Hepatocyte (in vitro differentiated cells): Measurements from ENCODE around the gene TLR7. TPM values are rescaled to one million over a fixed set of nuclear protein-coding genes. Genes with fewer than 3 reads are reported as not detected.

Experiments
- DNase-seq: peaks from one replicate; pipeline ENCODE4 v3.0.0-alpha.2; 2016; ENCODE audit warnings: low spot score
- H2AFZ ChIP-seq: fragments of 200-600 bp; sonication (generic); 2 replicates; pipeline ENCODE4 v1.6.0; 2016; ENCODE audit warnings: antibody characterized with exemption, mild to moderate bottlenecking
- H3K27ac ChIP-seq: fragments of 200-600 bp; sonication (generic); 2 replicates; pipeline ENCODE4 v1.5.1; 2016; ENCODE audit warnings: mild to moderate bottlenecking
- H3K27me3 ChIP-seq: fragments of 200-600 bp; sonication (generic); 2 replicates; pipeline ENCODE4 v1.6.1; 2016
- H3K36me3 ChIP-seq: fragments of 200-600 bp; sonication (generic); replicated peaks from 2 replicates; pipeline ENCODE4 v1.5.1; 2016; ENCODE audit warnings: low read depth; ENCODE audit not compliant: insufficient read depth
- H3K4me1 ChIP-seq: fragments of 200-600 bp; sonication (generic); 2 replicates; pipeline ENCODE4 v1.5.1; 2016; ENCODE audit warnings: mild to moderate bottlenecking, moderate library complexity; ENCODE audit not compliant: insufficient read depth
- H3K4me2 ChIP-seq: fragments of 200-600 bp; sonication (generic); 2 replicates; pipeline ENCODE4 v1.6.0; 2016
- H3K4me3 ChIP-seq: fragments of 200-600 bp; sonication (generic); 2 replicates; pipeline ENCODE4 v1.5.1; 2016; ENCODE audit warnings: mild to moderate bottlenecking
- H3K79me2 ChIP-seq: fragments of 200-600 bp; sonication (generic); 2 replicates; pipeline ENCODE4 v1.6.0; 2017; ENCODE audit warnings: mild to moderate bottlenecking
- H3K9me2 ChIP-seq: fragments of 200-600 bp; sonication (generic); replicated peaks from 2 replicates; pipeline ENCODE4 v1.6.0; 2017; ENCODE audit warnings: mild to moderate bottlenecking; ENCODE audit not compliant: insufficient read depth
- H3K9me3 ChIP-seq: fragments of 200-600 bp; sonication (generic); 2 replicates; pipeline ENCODE4 v1.5.1; 2016; ENCODE audit warnings: low read depth, mild to moderate bottlenecking
- H4K20me1 ChIP-seq: fragments of 200-600 bp; sonication (generic); 2 replicates; pipeline ENCODE4 v1.6.0; 2016; ENCODE audit warnings: mild to moderate bottlenecking; ENCODE audit not compliant: insufficient read depth, poor library complexity, severe bottlenecking
- EZH2 ChIP-seq: fragments of 200-600 bp; sonication (generic); IDR thresholded peaks from 2 replicates; pipeline ENCODE4 v1.6.1; 2016; ENCODE audit warnings: antibody characterized with exemption, mild to moderate bottlenecking, borderline replicate concordance
- EZH2phosphoT487 ChIP-seq: fragments of 200-600 bp; sonication (generic); IDR thresholded peaks from one replicate; pipeline ENCODE4 v1.6.1; 2018; ENCODE audit warnings: antibody characterized with exemption, mild to moderate bottlenecking, low read depth, moderate library complexity; ENCODE audit not compliant: unreplicated experiment, severe bottlenecking
- WGBS: methylation state at CpG from one replicate; pipeline ENCODE4 v1.1.6; 2016; ENCODE audit warnings: low lambda C conversion rate; ENCODE audit errors: missing lambda C conversion rate; 5-methylcytosine and 5-hydroxymethylcytosine counted together
- polyA plus RNA-seq: library from polyadenylated mRNA; unstranded; fragments of >200 nt; fragmentation: Nextera tagmentation; extraction: Ambion mirVana; gene quantifications from 2 replicates; pipeline ENCODE4 v1.2.1, GENCODE V29; 2016
- total RNA-seq: library from RNA; depleted of rRNA; stranded (reverse); fragments of >200 nt; gene quantifications from 2 replicates; pipeline ENCODE4 v1.2.3, GENCODE V29; 2014
- TF ChIP-seq, protein P1 (sequence below): fragments of 200-600 bp; sonication (generic); IDR thresholded peaks from 2 replicates; pipeline ENCODE4 v1.5.1; 2016; ENCODE audit warnings: antibody characterized with exemption, mild to moderate bottlenecking; ENCODE audit not compliant: poor library complexity

Gene TLR7
- total and polyA plus RNA-seq, 2 experiments from 2014 or later, result 0.60 TPM; not detected in 1

DNA sequence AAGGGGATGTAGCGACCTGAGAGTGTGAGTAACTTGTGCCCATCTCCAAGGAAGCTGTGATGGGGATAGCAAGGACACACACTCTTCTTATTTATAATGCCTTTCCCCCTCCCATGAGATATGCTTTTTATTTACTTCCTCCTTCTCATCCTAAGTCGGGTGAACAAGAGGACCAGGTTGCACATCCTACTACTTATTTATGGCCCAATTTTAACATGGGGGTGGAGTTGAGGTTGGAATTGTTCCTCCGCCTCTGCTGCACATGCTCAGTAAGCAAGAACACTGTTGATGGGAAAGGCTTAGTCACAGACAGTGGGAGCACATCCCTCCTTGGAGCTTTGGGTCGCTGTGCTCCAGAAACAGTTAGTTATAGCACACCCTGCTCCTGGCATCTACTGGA is 24.3 kb downstream of the TLR7 start:
- Histone ChIP-seq H3K9me2 (no peaks in the 10 kb centered on the region), H3K4me3 (no peak overlapping the region), H3K27ac (no peak overlapping the region), H4K20me1 (no peaks in the 10 kb centered on the region), H3K4me2 (no peak overlapping the region), H3K79me2 (no peaks in the 10 kb centered on the region), H3K27me3 (no peaks in the 10 kb centered on the region), H3K4me1 (no peaks in the 10 kb centered on the region), H2AFZ (no peak overlapping the region), H3K36me3 (no peaks in the 10 kb centered on the region), H3K9me3 (no peaks in the 10 kb centered on the region)
- DNase-seq, result no peak
- TF ChIP-seq EZH2, result no peak
- TF ChIP-seq, protein P1, sequence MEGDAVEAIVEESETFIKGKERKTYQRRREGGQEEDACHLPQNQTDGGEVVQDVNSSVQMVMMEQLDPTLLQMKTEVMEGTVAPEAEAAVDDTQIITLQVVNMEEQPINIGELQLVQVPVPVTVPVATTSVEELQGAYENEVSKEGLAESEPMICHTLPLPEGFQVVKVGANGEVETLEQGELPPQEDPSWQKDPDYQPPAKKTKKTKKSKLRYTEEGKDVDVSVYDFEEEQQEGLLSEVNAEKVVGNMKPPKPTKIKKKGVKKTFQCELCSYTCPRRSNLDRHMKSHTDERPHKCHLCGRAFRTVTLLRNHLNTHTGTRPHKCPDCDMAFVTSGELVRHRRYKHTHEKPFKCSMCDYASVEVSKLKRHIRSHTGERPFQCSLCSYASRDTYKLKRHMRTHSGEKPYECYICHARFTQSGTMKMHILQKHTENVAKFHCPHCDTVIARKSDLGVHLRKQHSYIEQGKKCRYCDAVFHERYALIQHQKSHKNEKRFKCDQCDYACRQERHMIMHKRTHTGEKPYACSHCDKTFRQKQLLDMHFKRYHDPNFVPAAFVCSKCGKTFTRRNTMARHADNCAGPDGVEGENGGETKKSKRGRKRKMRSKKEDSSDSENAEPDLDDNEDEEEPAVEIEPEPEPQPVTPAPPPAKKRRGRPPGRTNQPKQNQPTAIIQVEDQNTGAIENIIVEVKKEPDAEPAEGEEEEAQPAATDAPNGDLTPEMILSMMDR, result no peak
- TF ChIP-seq EZH2phosphoT487, result no peak
- 79% methylated on average over 4 of the region's 4 CpGs for WGBS

DNA sequence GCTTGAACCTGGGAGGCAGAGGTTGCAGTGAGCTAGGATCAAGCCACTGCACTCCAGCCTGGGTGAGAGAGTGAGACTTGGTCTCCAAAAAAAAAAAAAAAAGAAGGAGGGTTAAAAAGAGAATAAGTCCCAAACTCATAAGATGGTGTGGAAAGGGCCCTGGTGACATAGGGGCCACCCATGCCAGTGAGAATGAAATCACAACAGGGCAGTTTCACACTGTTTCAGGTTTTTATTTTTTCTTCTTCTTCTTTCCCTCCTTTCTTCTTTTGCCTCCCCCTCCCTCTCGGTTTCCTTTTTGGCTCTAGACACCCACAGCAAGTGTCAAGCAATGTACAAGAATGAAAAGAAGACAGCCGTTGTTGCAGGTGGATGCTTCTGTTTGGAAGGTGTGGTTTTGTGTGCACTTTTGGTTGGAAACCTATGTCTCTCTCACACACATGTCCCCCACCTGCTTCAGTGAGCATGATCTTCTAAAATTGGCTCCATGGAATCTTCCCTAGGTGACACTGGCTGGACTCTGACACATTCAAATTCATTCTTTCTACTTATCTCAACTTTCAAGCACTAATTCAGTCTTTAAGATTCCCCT is 25.1 kb downstream of the TLR7 start:
- H2AFZ ChIP-seq, result no peak overlapping the region
- no peaks in the 10 kb centered on the region for H3K4me1 ChIP-seq
- H4K20me1 ChIP-seq, result no peaks in the 10 kb centered on the region
- H3K27ac ChIP-seq, result no peak overlapping the region
- H3K9me2 ChIP-seq, result no peaks in the 10 kb centered on the region
- H3K4me3 ChIP-seq, result no peak overlapping the region
- no peaks in the 10 kb centered on the region for H3K36me3 ChIP-seq
- DNase-seq, result no peak
- 32% methylated on average over 2 of the region's 2 CpGs for WGBS
- no peaks in the 10 kb centered on the region for H3K27me3 ChIP-seq
- H3K79me2 ChIP-seq, result no peaks in the 10 kb centered on the region
- no peak for TF ChIP-seq EZH2phosphoT487
- TF ChIP-seq EZH2, result no peak
- no peaks in the 10 kb centered on the region for H3K9me3 ChIP-seq
- H3K4me2 ChIP-seq, result no peak overlapping the region

DNA sequence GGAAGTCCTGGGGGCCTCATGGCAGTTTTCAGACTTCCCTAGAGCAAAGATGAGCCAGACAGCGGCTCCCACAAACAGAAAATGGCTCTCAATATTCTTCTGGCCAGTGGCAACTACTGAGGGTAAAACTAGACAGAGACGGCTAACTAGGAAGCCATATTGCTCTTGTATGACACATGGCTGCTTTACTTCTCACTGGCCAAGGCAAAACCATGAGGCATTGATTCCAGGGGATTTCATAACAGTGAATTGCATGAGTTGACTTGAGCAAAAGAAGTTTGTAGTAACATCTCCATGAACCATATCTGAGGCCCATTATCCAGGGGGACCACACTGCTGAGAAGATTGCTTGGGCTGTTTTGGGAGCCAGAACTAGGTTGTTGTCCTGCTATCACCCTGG is 25.8 kb downstream of the TLR7 start:
- H3K27ac ChIP-seq, result no peak overlapping the region
- no peaks in the 10 kb centered on the region for H3K79me2 ChIP-seq
- H3K27me3 ChIP-seq, result no peaks in the 10 kb centered on the region
- H3K9me3 ChIP-seq, result no peaks in the 10 kb centered on the region
- H3K36me3 ChIP-seq, result no peaks in the 10 kb centered on the region
- no peak overlapping the region for H2AFZ ChIP-seq
- DNase-seq, result no peak
- TF ChIP-seq, protein P1, result no peak
- no peak for TF ChIP-seq EZH2phosphoT487
- TF ChIP-seq EZH2, result no peak
- H3K9me2 ChIP-seq, result no peaks in the 10 kb centered on the region
- H3K4me1 ChIP-seq, result no peaks in the 10 kb centered on the region
- WGBS, result 77% methylated on average over 2 of the region's 2 CpGs
- no peaks in the 10 kb centered on the region for H4K20me1 ChIP-seq
- H3K4me2 ChIP-seq, result no peak overlapping the region
- H3K4me3 ChIP-seq, result no peak overlapping the region

DNA sequence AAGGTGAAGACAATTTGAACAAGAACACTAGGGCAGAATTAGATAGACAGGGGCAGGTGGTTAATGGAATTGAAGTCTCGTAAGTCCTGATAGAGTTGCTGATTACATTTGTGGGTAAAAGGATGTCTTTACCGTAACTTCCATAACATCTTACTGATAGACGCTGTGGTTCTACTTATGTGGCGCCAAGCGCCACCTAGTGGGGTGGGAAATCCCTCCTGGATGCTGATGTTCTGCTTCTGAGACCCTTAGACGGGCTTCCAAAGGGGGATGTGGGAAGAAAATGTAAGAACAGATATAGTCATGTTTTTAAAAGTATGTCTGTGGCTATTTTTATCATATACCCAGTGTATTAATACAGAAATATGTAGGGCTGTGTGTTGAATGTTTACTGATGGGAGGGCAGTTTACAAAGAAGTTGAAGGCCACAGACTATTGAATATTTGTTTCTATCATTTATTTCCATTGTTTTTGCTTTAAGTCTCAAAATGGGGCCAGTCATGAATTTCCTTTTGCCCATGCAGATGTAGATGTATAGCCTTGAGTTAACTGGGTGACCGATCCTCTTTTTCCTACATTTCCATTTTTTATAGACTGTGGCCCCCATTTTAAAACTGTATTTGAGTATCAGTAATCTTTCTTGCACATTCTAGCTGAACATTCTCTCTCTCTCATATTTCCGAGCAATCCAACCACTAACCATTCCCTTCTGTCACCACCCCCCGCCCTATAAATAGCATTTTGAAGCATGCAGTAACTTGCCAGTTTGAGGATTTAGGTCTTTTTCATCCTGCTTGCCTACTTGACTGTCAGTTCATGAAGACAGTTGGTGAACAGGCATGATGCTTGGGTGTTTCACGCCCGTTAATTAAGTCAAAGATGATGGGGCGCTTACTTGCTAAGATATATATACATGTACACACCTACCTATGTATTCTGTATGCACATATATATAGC is 27.5 kb downstream of the TLR7 start:
- Histone ChIP-seq H3K9me2 (no peaks in the 10 kb centered on the region), H3K27ac (no peak overlapping the region), H4K20me1 (no peaks in the 10 kb centered on the region), H3K79me2 (no peaks in the 10 kb centered on the region), H3K27me3 (no peaks in the 10 kb centered on the region), H3K9me3 (no peaks in the 10 kb centered on the region), H3K36me3 (no peaks in the 10 kb centered on the region), H3K4me1 (no peaks in the 10 kb centered on the region), H3K4me3 (no peak overlapping the region), H2AFZ (no peak overlapping the region), H3K4me2 (no peak overlapping the region)
- DNase-seq, result peak; percentile 66
- TF ChIP-seq EZH2, result no peak
- TF ChIP-seq, protein P1, result peak; percentile 63
- WGBS, result 56% methylated on average over 12 of the region's 12 CpGs
